SH-SY5Y (cell line): ENCODE data around the gene ARL14.

Experiments used
- GATA2 ChIP-seq: IDR thresholded peaks from 2 replicates; pipeline ENCODE4 v1.6.1; 2011; ENCODE audit warnings: mild to moderate bottlenecking, low read depth, low read length
- GATA3 ChIP-seq: IDR thresholded peaks from 2 replicates; pipeline ENCODE4 v1.6.1; 2011; ENCODE audit warnings: low read depth, mild to moderate bottlenecking, low read length, moderate library complexity

DNA sequence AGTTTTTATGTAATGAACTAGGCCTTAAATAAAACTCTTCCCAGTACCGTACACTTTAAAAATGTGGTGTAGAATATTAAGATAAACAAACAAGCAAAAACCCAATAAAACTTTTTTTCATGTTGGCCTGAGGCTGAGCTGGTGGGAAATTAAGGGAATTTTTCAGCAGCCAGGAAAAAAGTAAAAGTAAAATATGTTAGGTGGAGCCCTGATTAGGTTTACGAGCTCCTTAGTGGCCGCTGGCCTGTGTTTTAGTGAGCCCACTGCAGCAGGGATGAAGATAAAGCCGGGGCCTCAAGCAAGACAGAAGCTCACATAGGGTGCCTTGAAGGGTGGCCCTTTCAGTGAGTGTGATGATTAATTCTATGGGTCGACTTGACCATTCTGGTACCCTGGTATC is 16.1 kb upstream of the ARL14 start:
- TF ChIP-seq GATA2, result no peak
- no peak for TF ChIP-seq GATA3
